ENCODE results near the gene SPINK7.
"Not testable (repeated sequence)": the region's sequence is repeated elsewhere in the genome, so short reads cannot be mapped to it uniquely, and the experiment has no call there.

Gene SPINK7

DNA sequence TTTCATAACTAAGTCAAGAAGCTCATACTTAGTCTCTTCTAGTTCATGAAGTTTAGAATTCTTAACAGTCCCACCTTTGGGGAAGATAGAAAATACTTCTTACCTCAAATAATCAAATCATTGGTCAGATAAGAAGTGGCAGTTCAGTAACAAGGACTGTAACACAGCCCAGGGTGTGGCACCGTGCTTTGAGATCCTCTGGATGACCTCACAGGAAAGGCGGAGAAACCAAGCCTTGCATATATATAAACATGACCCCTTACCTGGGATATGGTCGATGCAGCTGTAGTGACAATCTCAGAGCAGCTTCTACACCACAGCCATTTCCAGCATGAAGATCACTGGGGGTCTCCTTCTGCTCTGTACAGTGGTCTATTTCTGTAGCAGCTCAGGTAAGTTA is at the start of gene SPINK7:
Gene SPINK7, plus strand, starts transcription at position 271 of the 400 bp plus-strand sequence. Its CDS starts 61 bp downstream, at position 332.
- no peak for DNase-seq

DNA sequence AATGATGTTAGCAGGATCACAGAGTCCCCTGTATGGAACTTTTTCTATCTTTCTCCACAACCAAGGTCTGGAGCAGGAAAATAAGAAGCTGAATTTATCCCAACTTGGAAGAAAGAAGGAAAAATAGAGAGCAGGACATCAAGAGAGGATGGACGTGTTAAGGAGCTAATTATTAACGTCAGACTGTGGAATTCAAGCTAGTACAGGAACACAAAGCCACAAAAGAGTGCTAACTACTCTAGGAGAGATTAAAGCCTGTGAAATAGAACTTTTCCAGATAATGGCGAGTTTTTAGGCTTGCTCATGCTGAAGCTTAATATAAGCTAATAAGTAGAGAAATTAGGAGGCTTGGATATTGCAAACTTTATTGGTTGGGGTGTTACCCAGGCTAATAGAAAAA is 44.3 kb upstream of the SPINK7 start:
- no peak for DNase-seq

DNA sequence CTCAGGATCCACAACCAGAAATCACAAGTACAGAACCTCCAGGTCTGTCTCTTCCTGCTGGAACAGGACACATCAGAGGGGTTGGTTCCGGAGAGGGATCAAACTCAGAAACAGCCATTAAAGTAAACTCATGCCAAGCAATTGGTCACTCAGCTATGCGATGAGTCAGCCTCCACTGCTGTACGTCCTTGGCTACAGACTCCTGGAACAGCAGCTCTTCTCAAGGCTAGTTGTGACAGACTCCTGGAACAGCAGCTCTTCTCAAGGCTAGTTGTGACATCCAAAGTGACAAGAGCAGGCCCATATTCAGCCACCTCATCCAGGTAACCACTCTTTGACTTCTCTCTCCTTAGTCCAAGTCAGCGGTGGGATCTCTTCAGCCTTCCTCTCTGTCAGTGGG is 43.7 kb upstream of the SPINK7 start, which contains the start of gene SPINK13:
Gene SPINK13, plus strand, starts transcription at position 229 of the 400 bp plus-strand sequence. CDS start 1,279 bp downstream, outside the sequence.
- no peak for DNase-seq

DNA sequence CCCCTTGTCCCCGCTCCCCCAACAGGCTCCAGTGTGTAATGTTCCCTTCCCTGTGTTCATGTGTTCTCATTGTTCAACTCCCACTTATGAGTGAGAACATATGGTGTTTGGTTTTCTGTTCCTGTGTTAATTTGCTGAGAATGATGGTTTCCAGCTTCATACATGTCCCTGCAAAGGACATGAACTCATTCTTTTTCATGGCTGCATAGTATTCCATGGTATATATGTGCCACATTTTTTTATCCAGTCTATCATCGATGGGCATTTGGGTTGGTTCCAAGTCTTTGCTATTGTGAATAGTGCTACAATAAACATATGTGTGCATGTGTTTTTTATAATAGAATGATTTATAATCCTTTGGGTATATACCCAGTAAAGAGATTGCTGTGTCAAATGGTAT is 37.1 kb upstream of the SPINK7 start:
- DNase-seq, result not testable (repeated sequence)

DNA sequence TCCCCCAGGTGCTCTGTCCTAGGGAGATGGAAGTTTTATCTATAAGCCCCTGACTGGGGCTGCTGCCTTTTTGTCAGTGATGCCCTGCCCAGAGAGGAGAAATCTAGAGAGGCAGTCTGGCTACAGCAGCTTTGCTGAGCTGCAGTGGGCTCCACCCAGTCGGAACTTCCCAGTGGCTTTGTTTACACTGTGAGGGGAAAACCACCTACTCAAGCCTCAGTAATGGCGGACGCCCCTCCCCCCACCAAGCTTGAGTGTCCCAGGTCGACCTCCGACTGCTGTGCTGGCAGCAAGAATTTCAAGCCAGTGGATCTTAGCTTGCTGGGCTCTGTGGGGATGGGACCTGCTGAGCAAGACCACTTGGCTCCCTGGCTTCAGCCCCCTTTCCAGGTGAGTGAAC is 31.3 kb upstream of the SPINK7 start:
- not testable (repeated sequence) for DNase-seq

DNA sequence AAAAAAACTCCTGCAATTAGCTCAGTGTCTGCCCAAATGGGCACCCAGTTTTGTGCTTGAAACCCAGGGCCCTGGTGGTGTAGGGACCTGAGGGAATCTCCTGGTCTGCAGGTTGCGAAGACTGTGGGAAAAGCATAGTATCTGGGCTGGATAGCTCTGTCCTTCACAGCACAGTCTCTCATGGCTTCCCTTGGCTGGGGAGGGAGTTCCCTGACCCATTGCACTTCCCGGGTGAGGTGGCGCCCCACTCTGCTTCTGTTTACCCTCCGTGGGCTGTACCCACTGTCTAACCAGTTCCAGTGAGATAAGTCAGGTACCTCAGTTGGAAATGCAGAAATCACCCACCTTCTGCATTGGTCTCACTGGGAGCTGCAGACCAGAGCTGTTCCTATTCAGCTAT is 30.9 kb upstream of the SPINK7 start:
- not testable (repeated sequence) for DNase-seq

GRCh38 chr5:148290271-148291195 is 21.7 kb upstream of the SPINK7 start:
- no peak for DNase-seq

- DNase-seq, result no peak
Measured at GRCh38 chr5:148297731-148298130, 14.5 kb upstream of the SPINK7 start.

- DNase-seq, result no peak
Measured at GRCh38 chr5:148306446-148306845, 5.8 kb upstream of the SPINK7 start.

DNA sequence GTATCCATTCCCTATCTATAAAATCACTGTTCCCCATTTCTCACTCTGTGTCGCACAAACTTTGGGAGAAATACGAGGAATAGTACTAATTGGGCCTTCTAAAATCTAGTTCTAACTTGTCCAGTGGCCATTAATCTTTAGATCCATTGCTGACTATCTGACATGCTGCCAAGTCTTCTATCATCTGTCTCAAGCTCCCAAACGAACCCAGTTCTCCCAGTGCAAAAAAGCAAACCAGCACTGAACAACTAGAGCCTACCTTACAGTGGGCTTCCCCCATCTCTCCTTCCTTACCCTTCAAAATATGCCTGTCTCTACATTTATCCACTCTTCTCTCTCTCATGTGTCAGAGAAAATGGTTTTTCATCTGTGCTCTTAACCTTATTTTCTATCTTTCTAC is 3.2 kb upstream of the SPINK7 start:
- DNase-seq, result no peak

DNA sequence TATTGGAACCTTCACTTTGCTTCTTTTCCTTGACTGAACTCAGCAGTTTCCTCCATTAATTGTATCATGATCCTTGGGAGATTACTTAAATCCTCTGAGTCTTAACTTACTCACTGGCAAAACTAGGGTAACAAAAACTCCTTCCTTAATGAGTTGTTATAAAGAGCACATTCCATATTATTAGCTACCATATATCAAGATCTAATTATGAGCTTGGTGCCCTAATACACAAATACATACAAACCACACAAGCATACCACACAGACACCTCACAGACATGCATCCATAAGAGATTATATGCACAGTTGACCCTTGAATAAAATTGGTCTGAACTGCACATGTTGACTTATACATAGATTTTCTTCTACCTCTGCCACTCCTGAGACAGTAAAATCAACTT is 2.5 kb upstream of the SPINK7 start:
- no peak for DNase-seq

DNA sequence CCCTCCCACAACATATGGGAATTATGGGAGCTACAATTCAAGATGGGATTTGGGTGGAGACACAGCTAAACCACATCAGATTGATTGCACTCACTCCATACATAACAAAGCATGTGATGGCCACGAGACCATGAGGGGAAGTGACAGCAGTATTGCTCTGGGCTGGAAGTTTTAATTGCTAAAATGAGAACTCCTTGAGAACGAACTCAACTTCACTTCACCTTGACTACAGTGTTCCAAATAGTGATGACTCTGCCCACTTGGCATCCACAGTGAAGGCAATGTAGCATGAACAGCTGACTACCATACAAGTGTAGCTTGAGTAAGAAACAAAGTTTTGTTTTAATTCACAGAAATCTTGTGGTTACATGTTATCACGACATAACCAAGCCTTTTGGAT is 739 bp upstream of the SPINK7 start:
- DNase-seq, result no peak

GRCh38 chr5:148314187-148314586 is 2.0 kb downstream of the SPINK7 start:
- no peak for DNase-seq

DNA sequence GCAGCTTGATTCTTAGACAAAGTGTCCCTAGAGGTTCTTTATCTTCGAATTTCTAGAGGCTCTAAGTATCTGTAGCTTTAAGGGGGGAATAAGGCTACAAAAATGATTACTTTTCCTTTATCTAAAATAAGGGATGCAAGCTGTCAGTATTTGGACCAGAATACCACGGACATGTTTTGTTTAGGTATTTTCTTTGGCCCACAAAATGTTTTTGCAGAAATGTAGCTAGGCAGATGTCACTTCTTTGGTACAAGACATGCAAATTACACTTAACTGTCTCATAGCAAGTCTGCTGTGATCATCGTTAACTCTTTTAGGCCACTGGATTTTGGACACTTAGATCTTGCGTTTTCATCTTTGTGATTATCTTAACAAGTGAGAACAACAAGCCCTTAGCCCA is 2.5 kb downstream of the SPINK7 start:
- DNase-seq, result no peak

DNA sequence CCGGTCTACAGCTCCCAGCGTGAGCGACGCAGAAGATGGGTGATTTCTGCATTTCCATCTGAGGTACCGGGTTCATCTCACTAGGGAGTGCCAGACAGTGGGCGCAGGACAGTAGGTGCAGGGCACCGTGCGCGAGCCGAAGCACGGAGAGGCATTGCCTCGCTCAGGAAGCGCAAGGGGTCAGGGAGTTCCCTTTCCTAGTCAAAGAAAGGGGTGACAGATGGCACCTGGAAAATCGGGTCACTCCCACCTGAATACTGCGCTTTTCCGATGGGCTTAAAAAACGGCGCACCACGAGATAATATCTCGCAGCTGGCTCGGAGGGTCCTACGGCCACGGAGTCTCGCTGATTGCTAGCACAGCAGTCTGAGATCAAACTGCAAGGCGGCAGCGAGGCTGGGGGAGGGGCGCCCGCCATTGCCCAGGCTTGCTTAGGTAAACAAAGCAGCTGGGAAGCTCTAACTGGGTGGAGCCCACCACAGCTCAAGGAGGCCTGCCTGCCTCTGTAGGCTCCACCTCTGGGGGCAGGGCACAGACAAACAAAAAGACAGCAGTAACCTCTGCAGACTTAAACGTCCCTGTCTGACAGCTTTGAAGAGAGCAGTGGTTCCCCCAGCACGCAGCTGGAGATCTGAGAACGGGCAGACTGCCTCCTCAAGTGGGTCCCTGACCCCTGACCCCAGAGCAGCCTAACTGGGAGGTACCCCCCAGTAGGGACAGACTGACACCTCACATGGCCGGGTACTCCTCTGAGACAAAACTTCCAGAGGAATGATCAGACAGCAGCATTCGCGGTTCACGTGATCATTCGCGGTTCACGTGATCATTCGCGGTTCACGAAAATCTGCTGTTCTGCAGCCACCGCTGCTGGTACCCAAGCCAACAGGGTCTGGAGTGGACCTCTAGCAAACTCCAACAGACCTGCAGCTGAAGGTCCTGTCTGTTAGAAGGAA is 8.1 kb downstream of the SPINK7 start:
- not testable (repeated sequence) for DNase-seq

- DNase-seq, result no peak
Measured at GRCh38 chr5:148333262-148333849, 21.1 kb downstream of the SPINK7 start.

- no peak for DNase-seq
Measured at GRCh38 chr5:148335259-148335658, 23.0 kb downstream of the SPINK7 start, which contains the start of gene SPINK9. SPINK9 (plus strand) TSS chr5:148335559; CDS start chr5:148335614, 55 bp downstream.

DNA sequence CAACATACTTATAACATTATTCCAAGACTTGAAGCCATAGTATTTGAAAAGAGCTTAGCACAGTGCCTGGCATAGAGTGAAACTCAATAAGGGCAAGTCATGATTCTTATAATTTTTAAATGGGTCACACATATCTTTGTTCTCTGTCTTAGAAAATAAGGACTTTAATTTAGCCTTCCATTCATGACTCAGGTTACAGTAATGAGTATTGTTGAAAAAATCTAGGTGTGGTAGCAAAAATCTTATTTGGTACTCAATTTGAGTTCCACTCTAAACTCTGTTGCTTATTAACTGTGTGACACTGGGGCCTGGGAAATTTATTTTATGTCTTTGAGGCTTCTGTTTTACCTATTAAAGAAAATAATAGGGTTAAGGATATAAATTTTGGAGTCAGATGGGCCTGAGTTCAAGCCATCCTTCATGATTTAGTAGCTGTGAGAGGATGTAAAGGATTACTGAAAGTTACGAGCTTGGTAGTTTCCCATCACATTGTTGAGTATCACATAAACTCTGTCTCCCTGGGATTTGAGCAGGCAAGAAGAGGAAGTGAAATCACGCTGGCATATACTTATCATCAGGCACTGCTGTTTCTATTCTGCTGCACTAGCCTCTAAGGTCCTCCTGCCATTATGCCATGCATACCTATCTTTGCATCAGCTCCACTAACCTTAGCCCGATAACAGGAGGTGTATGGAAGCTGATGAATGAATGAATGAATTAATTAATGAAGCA is 24.6 kb downstream of the SPINK7 start:
- DNase-seq, result no peak

DNA sequence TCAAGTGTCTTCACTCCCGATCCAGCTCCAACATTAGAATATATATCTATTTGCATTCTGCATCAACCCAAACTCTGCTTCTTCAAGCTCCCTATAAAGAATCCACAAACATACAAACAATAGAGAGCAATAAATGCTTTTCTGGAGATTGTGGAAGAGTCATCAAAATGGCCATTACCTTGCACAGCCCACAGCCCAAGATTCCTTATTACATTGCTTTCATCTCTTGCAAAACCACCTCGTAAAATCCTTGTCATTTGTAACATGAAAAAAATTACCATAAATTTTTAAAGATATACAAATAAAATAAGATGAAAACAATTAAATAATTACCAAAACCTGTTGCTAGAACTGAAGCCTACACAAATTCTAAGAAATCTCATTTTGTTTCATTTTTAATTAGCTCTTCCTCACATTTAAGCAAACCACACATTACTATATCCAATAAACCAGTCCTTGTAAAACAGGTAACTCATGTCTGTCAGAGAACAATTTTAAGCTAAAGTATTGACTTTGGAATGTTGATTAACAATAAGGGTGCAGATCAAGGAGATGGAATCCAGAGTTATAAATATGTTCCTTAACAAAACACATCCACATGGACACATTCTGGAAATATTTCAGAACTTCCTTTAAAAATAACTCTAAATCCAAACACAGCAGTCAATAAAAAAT is 30.3 kb downstream of the SPINK7 start:
- no peak for DNase-seq

DNA sequence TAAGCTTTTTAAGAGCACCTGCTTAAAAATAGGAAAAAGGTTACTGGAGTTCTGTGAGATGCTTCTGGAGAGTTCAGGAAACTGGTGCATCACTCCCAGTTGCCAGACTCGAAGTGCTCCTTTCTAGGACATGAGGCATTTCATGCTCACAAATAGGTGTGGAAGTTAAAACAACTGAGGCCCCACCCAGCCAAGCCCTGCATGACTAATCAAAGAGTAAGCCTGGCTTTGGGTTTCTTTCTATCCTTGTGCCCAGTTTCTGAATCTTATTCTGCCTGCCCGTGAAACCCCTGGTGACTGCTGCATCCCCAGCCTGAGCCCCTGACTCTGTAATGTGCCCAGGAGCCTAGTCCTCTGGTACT is 30.8 kb downstream of the SPINK7 start:
- no peak for DNase-seq

DNA sequence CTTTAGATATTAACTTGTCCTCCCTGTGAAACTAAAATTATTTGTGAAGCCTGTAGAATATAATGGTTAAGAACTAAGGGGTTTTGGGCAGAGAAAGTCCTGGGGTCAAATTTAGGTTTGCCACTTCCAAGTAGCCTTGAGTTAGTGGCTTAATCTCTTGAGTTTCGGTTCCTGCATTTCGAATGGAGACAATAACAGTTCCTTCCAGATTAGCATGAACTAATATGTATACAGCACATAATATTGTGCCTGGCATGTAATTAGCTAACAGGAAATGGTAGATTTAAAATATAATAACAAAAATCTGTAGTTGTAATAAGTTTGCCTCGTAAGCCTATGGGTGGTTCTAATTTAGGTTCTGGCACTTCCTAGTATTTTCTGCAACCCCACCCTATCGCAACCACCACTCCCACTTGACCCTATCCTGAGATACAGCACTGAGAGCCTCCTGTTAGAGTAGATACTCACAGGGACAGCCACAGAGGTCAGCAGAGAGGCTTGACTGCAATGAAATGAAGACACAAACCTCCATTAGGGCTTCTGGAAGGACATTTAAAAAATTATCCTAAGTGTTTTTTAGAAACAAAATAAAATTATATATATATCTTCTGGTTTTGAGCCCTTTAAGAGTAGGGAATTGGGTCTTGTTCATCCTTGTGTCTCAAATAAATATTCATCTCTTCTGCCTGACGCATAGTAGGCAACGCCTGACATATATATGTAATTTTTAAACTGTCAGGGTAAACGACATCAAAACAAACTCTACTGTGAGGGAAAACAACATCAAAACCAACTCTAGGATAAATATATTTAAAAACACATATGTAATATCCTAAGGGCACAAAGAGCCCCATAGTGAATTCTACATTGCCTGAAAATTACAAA is 31.6 kb downstream of the SPINK7 start:
- no peak for DNase-seq
